Smooth muscle cell (in vitro differentiated cells): ENCODE data around the gene ZNF789. TPM values are rescaled to one million over a fixed set of nuclear protein-coding genes. Genes with fewer than 3 reads are reported as not detected.
"Not testable (repeated sequence)": the region's sequence is repeated elsewhere in the genome, so short reads cannot be mapped to it uniquely, and the experiment has no call there.

ENCODE experiments used
- DNase-seq: peaks from one replicate; lab custom pipeline; 2025; ENCODE audit not compliant: unreplicated experiment; lab: John Stamatoyannopoulos, UW
- H2AFZ ChIP-seq: fragments of 200-600 bp; sonication (generic); 2 replicates; pipeline ENCODE4 v1.6.0; 2016; ENCODE audit warnings: antibody characterized with exemption, low read depth, mild to moderate bottlenecking
- H3F3A ChIP-seq: fragments of 200-600 bp; sonication (generic); 2 replicates; pipeline ENCODE4 v1.6.0; 2017; ENCODE audit warnings: antibody characterized with exemption, low read depth
- H3K27ac ChIP-seq: fragments of 200-600 bp; sonication (generic); 2 replicates; pipeline ENCODE4 v1.5.1; 2016; ENCODE audit warnings: low read depth, mild to moderate bottlenecking
- H3K27me3 ChIP-seq: fragments of 200-600 bp; sonication (generic); 2 replicates; pipeline ENCODE4 v1.6.1; 2016; ENCODE audit warnings: low read depth, mild to moderate bottlenecking
- H3K36me3 ChIP-seq: fragments of 200-600 bp; sonication (generic); 2 replicates; pipeline ENCODE4 v1.5.1; 2016; ENCODE audit warnings: low read depth
- H3K4me1 ChIP-seq: fragments of 200-600 bp; sonication (generic); 2 replicates; pipeline ENCODE4 v1.5.1; 2016; ENCODE audit warnings: low read depth
- H3K4me2 ChIP-seq: fragments of 200-600 bp; sonication (generic); 2 replicates; pipeline ENCODE4 v1.6.0; 2016; ENCODE audit warnings: mild to moderate bottlenecking
- H3K4me3 ChIP-seq: fragments of 200-600 bp; sonication (generic); 2 replicates; pipeline ENCODE4 v1.5.1; 2016; ENCODE audit warnings: mild to moderate bottlenecking
- H3K79me2 ChIP-seq: fragments of 200-600 bp; sonication (generic); 2 replicates; pipeline ENCODE4 v1.6.0; 2016; ENCODE audit warnings: low read depth, mild to moderate bottlenecking
- H3K9ac ChIP-seq: fragments of 200-600 bp; sonication (generic); 2 replicates; pipeline ENCODE4 v1.6.0; 2016; ENCODE audit warnings: low read depth
- H3K9me3 ChIP-seq: fragments of 200-600 bp; sonication (generic); replicated peaks from 2 replicates; pipeline ENCODE4 v1.5.1; 2016; ENCODE audit warnings: low read depth
- H4K20me1 ChIP-seq: fragments of 200-600 bp; sonication (generic); 2 replicates; pipeline ENCODE4 v1.6.0; 2016; ENCODE audit warnings: low read depth
- CTCF ChIP-seq: fragments of 200-600 bp; sonication (generic); IDR thresholded peaks from 2 replicates; pipeline ENCODE4 v1.5.1; 2017; ENCODE audit warnings: borderline replicate concordance, mild to moderate bottlenecking, antibody characterized with exemption; ENCODE audit not compliant: insufficient read depth, poor library complexity, severe bottlenecking
- WGBS: methylation state at CpG from one replicate; pipeline ENCODE4 v1.1.7; 2016; ENCODE audit warnings: low lambda C conversion rate; 5-methylcytosine and 5-hydroxymethylcytosine counted together
- polyA plus RNA-seq: library from polyadenylated mRNA; unstranded; fragments of >200 nt; fragmentation: Nextera tagmentation; extraction: Ambion mirVana; gene quantifications from 2 replicates; pipeline ENCODE4 v1.2.1, GENCODE V29; 2016
- total RNA-seq: library from RNA; depleted of rRNA; stranded (reverse); fragments of >200 nt; gene quantifications from 2 replicates; pipeline ENCODE4 v1.2.3, GENCODE V29; 2014

ZNF789 gene
- total and polyA plus RNA-seq, 2 experiments from 2014 or later, result 2.2 to 2.5 TPM

GRCh38 chr7:99499721-99500636 lies 27.3 kb downstream of the ZNF789 start, which contains the start of gene ZNF394:
Gene ZNF394, minus strand, starts transcription at chr7:99500281. Its CDS starts 188 bp downstream, at chr7:99500093.
- H3K4me1 ChIP-seq, result no peaks in the 10 kb centered on the region
- peak within 1 kb of the TSS; percentile 95 for H3K4me3 ChIP-seq
- peaks cover 16% of the 10 kb centered on the region for H4K20me1 ChIP-seq
- H3K9ac ChIP-seq, result peak within 1 kb of the TSS; percentile 84
- peak within 1 kb of the TSS; percentile 84 for H3K27ac ChIP-seq
- H3K4me2 ChIP-seq, result peak within 1 kb of the TSS; percentile 98
- no peaks in the 10 kb centered on the region for H3K27me3 ChIP-seq
- under 1% methylated on average over 68 of the region's 68 CpGs for WGBS
- H3K36me3 ChIP-seq, result peaks cover 8% of the 10 kb centered on the region
- peak; percentile 56 for DNase-seq
- TF ChIP-seq CTCF, result no peak
- no peaks in the 10 kb centered on the region for H3F3A ChIP-seq
- peak within 1 kb of the TSS; percentile 95 for H2AFZ ChIP-seq
- H3K79me2 ChIP-seq, result peaks cover 56% of the 10 kb centered on the region
- no peaks in the 10 kb centered on the region for H3K9me3 ChIP-seq

GRCh38 chr7:99500637-99501009 lies 27.9 kb downstream of the ZNF789 start:
- H3F3A ChIP-seq, result no peaks in the 10 kb centered on the region
- peaks cover 16% of the 10 kb centered on the region for H4K20me1 ChIP-seq
- peak overlapping the region; percentile 84 for H3K27ac ChIP-seq
- H2AFZ ChIP-seq, result peak overlapping the region; percentile 95
- peak overlapping the region; percentile 84 for H3K9ac ChIP-seq
- 53% methylated on average over 16 of the region's 16 CpGs for WGBS
- no peak for TF ChIP-seq CTCF
- peaks cover 57% of the 10 kb centered on the region for H3K79me2 ChIP-seq
- peaks cover 8% of the 10 kb centered on the region for H3K36me3 ChIP-seq
- DNase-seq, result no peak
- peaks cover under 1% of the 10 kb centered on the region for H3K4me1 ChIP-seq
- H3K9me3 ChIP-seq, result no peaks in the 10 kb centered on the region
- H3K4me3 ChIP-seq, result peak overlapping the region; percentile 95
- H3K4me2 ChIP-seq, result peak overlapping the region; percentile 98
- H3K27me3 ChIP-seq, result no peaks in the 10 kb centered on the region

GRCh38 chr7:99501236-99501635 lies 28.5 kb downstream of the ZNF789 start:
- not testable (repeated sequence) for H2AFZ ChIP-seq, DNase-seq, H3K9ac ChIP-seq, H3K36me3 ChIP-seq, H3K27ac ChIP-seq, H3K9me3 ChIP-seq, H3K4me1 ChIP-seq, H3F3A ChIP-seq, H3K27me3 ChIP-seq
- 96% methylated on average over 12 of the region's 12 CpGs for WGBS
- Histone ChIP-seq H3K4me3 (peak overlapping the region; percentile 95), H3K4me2 (peak overlapping the region; percentile 98), H4K20me1 (peaks cover 16% of the 10 kb centered on the region), H3K79me2 (peaks cover 58% of the 10 kb centered on the region)

GRCh38 chr7:99504281-99504602 lies 31.6 kb downstream of the ZNF789 start:
- Histone ChIP-seq H2AFZ (peak overlapping the region; percentile 97), H3K36me3 (no peaks in the 10 kb centered on the region), H3K4me3 (peak overlapping the region; percentile 96), H3F3A (no peaks in the 10 kb centered on the region), H3K27ac (peak overlapping the region; percentile 91), H3K9me3 (no peaks in the 10 kb centered on the region), H3K27me3 (no peaks in the 10 kb centered on the region), H3K4me2 (peak overlapping the region; percentile 94), H3K79me2 (peaks cover 58% of the 10 kb centered on the region), H3K9ac (peak overlapping the region; percentile 92), H3K4me1 (peaks cover 12% of the 10 kb centered on the region), H4K20me1 (peaks cover 16% of the 10 kb centered on the region)
- no peak for DNase-seq
- no peak for TF ChIP-seq CTCF
- 14% methylated on average over 19 of the region's 19 CpGs for WGBS
